ENCODE results near the gene CFAP46.

GRCh38 chr10:132765435-132765834, 176.9 kb downstream of the CFAP46 start:
- no peak for TF ChIP-seq CTCF (IDR thresholded peaks at IDR 0.05)
- TF ChIP-seq POLR2A (IDR thresholded peaks at IDR 0.05): no peak

All from Peyer's patch (tissue), 4 donors.